Astrocyte (in vitro differentiated cells and primary cell): ENCODE measurements around the gene KSR2.

Experiments used
- CTCF ChIP-seq: IDR thresholded peaks from 2 replicates; pipeline ENCODE4 v1.5.1; 2011; ENCODE audit warnings: low read depth, mild to moderate bottlenecking, inconsistent platforms, low read length, moderate library complexity; ENCODE audit not compliant: insufficient read depth
- EZH2 ChIP-seq: IDR thresholded peaks from 2 replicates; pipeline ENCODE4 v1.6.1; 2012; ENCODE audit warnings: mild to moderate bottlenecking, low read length, inconsistent platforms; ENCODE audit not compliant: insufficient read depth

- TF ChIP-seq CTCF (no peak), EZH2 (no peak)
These were observed 444.8 kb downstream of the KSR2 start for GRCh38 chr12:117523971-117524370.
